ENCODE measurements around the gene CCDC9B. TPM values are rescaled to one million over a fixed set of nuclear protein-coding genes. Genes with fewer than 3 reads are reported as not detected.

CCDC9B gene
- total RNA-seq, 1 donor from 2014 or later: 26.1 TPM

DNA sequence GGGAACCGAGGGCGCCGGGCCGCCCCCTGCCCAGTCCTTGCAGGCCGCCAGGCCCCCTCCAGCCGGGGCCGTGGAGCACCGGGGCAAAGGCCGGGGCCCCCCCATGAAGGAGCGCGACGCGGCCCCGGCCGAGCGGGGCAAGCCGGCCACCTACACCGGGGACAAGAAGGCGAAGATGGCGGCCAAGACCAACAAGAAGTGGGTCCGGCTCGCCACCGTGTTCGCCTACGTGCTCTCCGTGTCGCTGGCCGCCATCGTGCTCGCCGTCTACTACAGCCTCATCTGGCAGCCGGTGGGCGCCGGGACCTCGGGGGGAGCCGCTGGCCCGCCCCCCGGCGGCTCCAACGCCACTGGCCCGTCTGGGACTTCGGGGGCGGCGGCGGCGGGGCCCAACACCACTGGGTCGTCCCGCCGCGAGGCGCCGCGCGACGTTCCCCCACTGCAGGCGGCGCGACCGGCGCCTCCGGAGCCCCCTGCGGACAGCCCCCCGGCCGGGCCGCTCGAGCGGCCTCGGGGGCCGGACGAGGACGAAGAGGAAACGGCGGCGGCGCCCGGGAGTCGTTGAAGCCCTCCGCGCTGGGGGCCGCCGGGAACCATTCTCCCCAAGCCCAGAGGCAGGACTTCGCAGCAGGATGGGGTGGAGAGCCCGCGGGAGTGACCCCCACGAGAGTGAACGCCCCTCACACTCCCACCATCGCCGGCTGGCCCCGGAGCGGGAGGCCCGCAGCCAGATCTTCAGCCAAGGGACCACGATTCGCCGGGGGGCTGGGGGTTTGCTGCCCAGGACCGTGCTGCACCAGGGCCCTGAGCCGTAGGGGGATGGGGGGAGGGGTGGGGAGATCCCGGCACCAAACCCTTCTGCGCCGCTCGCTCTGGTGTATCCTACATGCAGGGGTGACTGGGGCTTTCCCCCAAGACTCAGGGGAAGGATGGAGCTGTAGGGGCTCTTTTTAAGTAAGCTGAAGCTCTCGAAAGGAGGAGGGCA lies 16.5 kb downstream of the CCDC9B start:
- no peaks in the 10 kb centered on the region for H3K9me3 Mint-ChIP-seq
- no peak for DNase-seq (ENCODE audit: low spot score in 2 of 2, unreplicated experiment in 2 of 2)
- no peak overlapping the region for H3K27ac Mint-ChIP-seq
- H3K4me1 Mint-ChIP-seq: peaks cover 62% of the 10 kb centered on the region
- H3K27me3 Mint-ChIP-seq (ENCODE audit: low read depth): no peaks in the 10 kb centered on the region
- no peaks in the 10 kb centered on the region for H3K36me3 Mint-ChIP-seq
- peak overlapping the region; percentile 77 for H3K4me3 Mint-ChIP-seq
- no peak for TF ChIP-seq CTCF (IDR thresholded peaks at IDR 0.05; ENCODE audit: unreplicated experiment)

- Mint-ChIP-seq H3K27ac (peak within 1 kb of the TSS; percentile 91), H3K4me3 (peak within 1 kb of the TSS; percentile 77)
These were observed 17.3 kb downstream of the CCDC9B start, which contains the start of gene INAFM2 for GRCh38 chr15:40323239-40323952. TSS of gene INAFM2 (plus strand) at chr15:40323692. CDS start at chr15:40324056, 364 bp downstream.

DNA sequence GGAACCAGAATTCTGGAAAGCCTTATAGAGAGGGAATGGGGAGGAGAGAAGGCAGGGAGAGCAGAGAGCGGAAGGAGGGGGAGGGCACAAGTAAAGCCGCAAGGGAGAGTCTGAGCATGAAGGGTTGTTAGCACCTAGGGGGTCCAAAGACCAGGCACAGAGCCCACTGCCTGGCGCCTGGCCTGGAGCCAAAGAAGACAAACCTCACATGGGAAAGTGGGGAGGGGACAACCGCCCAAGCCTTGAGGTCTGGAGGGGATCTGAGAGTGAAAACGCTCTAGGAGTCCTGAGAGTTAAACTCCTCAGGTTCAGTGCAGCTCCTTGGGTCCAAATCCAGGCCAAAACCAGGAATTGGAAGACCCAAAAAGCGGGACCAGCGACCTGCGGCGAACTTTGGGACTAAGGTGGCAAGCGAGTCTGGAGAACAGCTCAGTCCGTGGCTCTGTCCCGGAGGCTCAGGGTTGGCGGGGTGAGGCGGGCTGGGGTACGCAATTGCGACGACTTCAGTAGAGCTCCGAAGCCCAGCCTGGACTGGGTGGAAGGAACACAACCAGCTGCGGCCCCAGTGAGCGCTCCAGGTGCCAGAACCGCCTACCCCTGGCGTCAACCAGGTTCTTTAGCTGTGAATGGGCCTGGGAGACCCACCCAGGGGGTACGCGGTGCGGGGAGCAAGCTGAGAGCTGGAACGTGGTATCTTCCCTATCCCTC lies 18.1 kb downstream of the CCDC9B start:
- no peaks in the 10 kb centered on the region for H3K9me3 Mint-ChIP-seq
- H3K27me3 Mint-ChIP-seq (ENCODE audit: low read depth): no peaks in the 10 kb centered on the region
- peak overlapping the region; percentile 66 for H3K4me3 Mint-ChIP-seq
- DNase-seq (ENCODE audit: low spot score in 2 of 2, unreplicated experiment in 2 of 2): no peak
- peak overlapping the region; percentile 91 for H3K27ac Mint-ChIP-seq
- TF ChIP-seq CTCF (IDR thresholded peaks at IDR 0.05; ENCODE audit: unreplicated experiment): no peak
- no peaks in the 10 kb centered on the region for H3K36me3 Mint-ChIP-seq
- H3K4me1 Mint-ChIP-seq: peaks cover 47% of the 10 kb centered on the region

More at GRCh38 chr15:40323239-40323952, 17.3 kb downstream of the CCDC9B start, which contains the start of gene INAFM2:
- H3K36me3 Mint-ChIP-seq: no peaks in the 10 kb centered on the region
- no peaks in the 10 kb centered on the region for H3K9me3 Mint-ChIP-seq
- DNase-seq (ENCODE audit: low spot score in 2 of 2, unreplicated experiment in 2 of 2): peak; percentile 89 to 93
- H3K27me3 Mint-ChIP-seq (ENCODE audit: low read depth): no peaks in the 10 kb centered on the region
- peaks cover 55% of the 10 kb centered on the region for H3K4me1 Mint-ChIP-seq
- peak; percentile 76 for TF ChIP-seq CTCF (IDR thresholded peaks at IDR 0.05; ENCODE audit: unreplicated experiment)

DNA sequence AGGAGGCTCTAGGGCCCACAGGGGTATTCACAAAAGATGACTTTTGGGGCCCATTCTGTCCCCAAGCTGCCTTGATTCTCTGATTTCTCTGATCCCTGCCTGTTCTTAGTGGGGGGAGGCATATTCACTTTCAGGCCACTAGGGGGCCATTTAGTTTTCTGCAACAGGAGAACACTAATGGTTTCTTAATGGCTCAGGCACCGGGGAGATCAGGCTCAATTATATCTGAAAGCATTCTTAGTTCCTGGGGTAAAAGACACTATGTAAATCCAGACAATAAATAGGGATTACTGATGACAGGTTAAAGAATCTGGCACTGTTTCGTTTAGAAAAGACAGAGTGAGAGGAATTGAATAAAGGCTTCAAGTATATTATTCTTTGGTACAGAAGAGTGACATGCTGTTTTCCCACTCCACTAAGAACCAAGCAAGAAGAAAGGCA lies 19.8 kb downstream of the CCDC9B start:
- H3K4me3 Mint-ChIP-seq: no peak overlapping the region
- peaks cover 2% of the 10 kb centered on the region for H3K27me3 Mint-ChIP-seq (ENCODE audit: low read depth)
- H3K9me3 Mint-ChIP-seq: no peaks in the 10 kb centered on the region
- no peaks in the 10 kb centered on the region for H3K36me3 Mint-ChIP-seq
- TF ChIP-seq CTCF (IDR thresholded peaks at IDR 0.05; ENCODE audit: unreplicated experiment): peak; percentile 85
- no peak for DNase-seq (ENCODE audit: low spot score in 2 of 2, unreplicated experiment in 2 of 2)
- H3K4me1 Mint-ChIP-seq: peaks cover 34% of the 10 kb centered on the region
- peak overlapping the region; percentile 54 for H3K27ac Mint-ChIP-seq

DNA sequence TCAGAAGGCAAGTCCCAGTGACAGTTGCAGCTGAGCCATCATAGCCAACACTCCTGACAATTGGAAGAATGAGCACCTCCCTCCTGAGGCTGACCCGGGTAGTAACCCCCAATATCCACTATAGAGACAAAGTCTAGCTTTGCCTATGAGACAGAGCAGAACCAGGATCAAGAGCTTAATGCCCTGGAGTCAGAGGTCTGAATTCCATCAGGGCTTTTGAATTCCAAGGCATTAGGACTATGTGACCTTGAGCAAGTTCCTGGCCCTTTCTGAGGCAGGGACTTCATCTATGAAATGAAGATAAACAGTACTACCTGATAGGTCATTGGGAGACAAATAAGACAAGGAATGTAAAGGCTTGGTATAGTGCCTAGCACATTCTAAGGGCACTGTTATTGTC lies 20.3 kb downstream of the CCDC9B start:
- H3K27ac Mint-ChIP-seq: no peak overlapping the region
- no peaks in the 10 kb centered on the region for H3K36me3 Mint-ChIP-seq
- peaks cover 2% of the 10 kb centered on the region for H3K27me3 Mint-ChIP-seq (ENCODE audit: low read depth)
- no peaks in the 10 kb centered on the region for H3K9me3 Mint-ChIP-seq
- no peak for TF ChIP-seq CTCF (IDR thresholded peaks at IDR 0.05; ENCODE audit: unreplicated experiment)
- H3K4me3 Mint-ChIP-seq: no peak overlapping the region
- peaks cover 30% of the 10 kb centered on the region for H3K4me1 Mint-ChIP-seq
- no peak for DNase-seq (ENCODE audit: low spot score in 2 of 2, unreplicated experiment in 2 of 2)

Data from mesothelial cell of epicardium (in vitro differentiated cells).